HEK293T (cell line): ENCODE data around the gene C1S.

ENCODE experiments used
- FOXA1 ChIP-seq: fragments of 450-650 bp; IDR thresholded peaks from 2 replicates; pipeline ENCODE4 v1.6.1; 2016; ENCODE audit warnings: mild to moderate bottlenecking
- FOXK2 ChIP-seq: fragments of 450-650 bp; IDR thresholded peaks from 2 replicates; pipeline ENCODE4 v1.6.1; 2016; ENCODE audit warnings: mild to moderate bottlenecking
- FOXM1 ChIP-seq: fragments of 450-650 bp; IDR thresholded peaks from 2 replicates; pipeline ENCODE4 v1.6.1; 2017; ENCODE audit warnings: mild to moderate bottlenecking, borderline replicate concordance
- L3MBTL2 ChIP-seq: fragments of 450-650 bp; conservative IDR thresholded peaks from 2 replicates; pipeline ENCODE4 v1.6.1; 2016; ENCODE audit warnings: mild to moderate bottlenecking
- LEF1 ChIP-seq: fragments of 450-650 bp; IDR thresholded peaks from 2 replicates; pipeline ENCODE4 v1.6.1; 2017; ENCODE audit warnings: mild to moderate bottlenecking, borderline replicate concordance
- NFRKB ChIP-seq: fragments of 450-650 bp; IDR thresholded peaks from 2 replicates; pipeline ENCODE4 v1.6.1; 2016; ENCODE audit warnings: mild to moderate bottlenecking, moderate library complexity
- PKNOX1 ChIP-seq: fragments of 450-650 bp; IDR thresholded peaks from 2 replicates; pipeline ENCODE4 v1.6.1; 2016
- SP1 ChIP-seq: fragments of 450-650 bp; IDR thresholded peaks from 2 replicates; pipeline ENCODE4 v1.6.1; 2017
- SUZ12 ChIP-seq: fragments of 450-650 bp; IDR thresholded peaks from 2 replicates; pipeline ENCODE4 v1.6.1; 2016; ENCODE audit warnings: mild to moderate bottlenecking
- TARDBP ChIP-seq: fragments of 450-650 bp; IDR thresholded peaks from 2 replicates; pipeline ENCODE4 v1.6.1; 2016
- ZNF384 ChIP-seq: fragments of 450-650 bp; IDR thresholded peaks from 2 replicates; pipeline ENCODE4 v1.6.1; 2016

- no peak for TF ChIP-seq FOXK2
- TF ChIP-seq ZNF384 = no peak
- TF ChIP-seq FOXM1 = no peak
- no peak for TF ChIP-seq PKNOX1
- no peak for TF ChIP-seq NFRKB
- no peak for TF ChIP-seq TARDBP
- TF ChIP-seq LEF1 = no peak
- TF ChIP-seq SP1 = no peak
- TF ChIP-seq L3MBTL2 = no peak
- no peak for TF ChIP-seq SUZ12
- TF ChIP-seq FOXA1 = no peak
Observed at GRCh38 chr12:7067096-7067495, 6.6 kb downstream of the C1S start.
